ENCODE data around the gene ATF4.

ATF4 gene

DNA sequence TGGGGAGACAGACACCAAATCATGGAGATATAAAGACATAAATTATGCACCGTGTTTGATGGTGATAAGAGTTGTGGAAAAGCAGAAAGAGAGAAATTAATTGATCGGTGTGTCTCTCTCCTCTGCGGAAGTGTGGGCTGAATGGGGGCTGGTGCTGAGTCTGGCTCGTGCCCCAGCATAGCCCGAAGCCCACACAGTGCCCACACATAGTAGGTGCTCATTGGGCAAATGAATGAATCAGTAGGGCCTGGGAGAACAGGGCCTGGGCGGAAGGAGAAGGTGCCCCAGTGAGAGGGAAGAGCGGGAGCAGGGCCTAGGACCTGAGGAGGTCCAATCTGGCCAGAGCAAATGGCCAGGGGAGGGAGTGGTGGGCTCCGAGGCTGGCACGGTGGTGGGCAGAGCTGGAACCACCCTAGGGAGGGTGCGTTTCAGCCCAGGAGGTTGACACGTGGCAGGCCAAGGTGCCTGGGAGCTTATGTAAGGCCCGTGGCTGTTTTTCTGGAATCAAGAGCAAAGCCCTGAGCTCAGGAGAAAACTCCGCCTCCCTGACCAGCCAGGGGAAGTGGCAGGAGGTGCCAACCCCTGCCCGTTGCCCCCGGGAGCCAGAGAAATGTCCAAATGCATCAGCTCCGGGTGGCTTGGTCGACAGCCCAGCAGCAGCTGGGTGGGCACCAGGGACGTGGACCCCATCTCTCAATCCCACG, 48.1 kb downstream of the ATF4 start:
- Histone ChIP-seq H3K36me3 (ENCODE audit: insufficient read depth, low read depth, low read length) (no peaks in the 10 kb centered on the region), H3K27ac (ENCODE audit: low read length) (no peak overlapping the region), H3K4me3 (ENCODE audit: low read length) (no peak overlapping the region), H3K4me1 (ENCODE audit: insufficient read depth, low read length) (no peaks in the 10 kb centered on the region), H3K9me3 (ENCODE audit: insufficient read depth, low read depth, low read length) (no peaks in the 10 kb centered on the region), H3K27me3 (ENCODE audit: insufficient read depth, low read length) (no peaks in the 10 kb centered on the region), H3K9ac (ENCODE audit: low read depth, low read length) (no peak overlapping the region)

- no peaks in the 10 kb centered on the region for H3K4me1 ChIP-seq (ENCODE audit: insufficient read depth, low read length)
- no peaks in the 10 kb centered on the region for H3K36me3 ChIP-seq (ENCODE audit: insufficient read depth, low read depth, low read length)
- H3K9me3 ChIP-seq (ENCODE audit: insufficient read depth, low read depth, low read length): no peaks in the 10 kb centered on the region
- H3K27me3 ChIP-seq (ENCODE audit: insufficient read depth, low read length): no peaks in the 10 kb centered on the region
- no peak overlapping the region for H3K27ac ChIP-seq (ENCODE audit: low read length)
- no peak overlapping the region for H3K4me3 ChIP-seq (ENCODE audit: low read length)
- H3K9ac ChIP-seq (ENCODE audit: low read depth, low read length): no peak overlapping the region
Measured at GRCh38 chr22:39569066-39569465, 48.7 kb downstream of the ATF4 start.

- Histone ChIP-seq H3K9me3 (ENCODE audit: insufficient read depth, low read depth, low read length) (no peaks in the 10 kb centered on the region), H3K4me1 (ENCODE audit: insufficient read depth, low read length) (no peaks in the 10 kb centered on the region), H3K4me3 (ENCODE audit: low read length) (no peak overlapping the region), H3K9ac (ENCODE audit: low read depth, low read length) (no peak overlapping the region), H3K27me3 (ENCODE audit: insufficient read depth, low read length) (no peaks in the 10 kb centered on the region), H3K27ac (ENCODE audit: low read length) (no peak overlapping the region), H3K36me3 (ENCODE audit: insufficient read depth, low read depth, low read length) (no peaks in the 10 kb centered on the region)
Measured at GRCh38 chr22:39570226-39570625, 49.9 kb downstream of the ATF4 start.

- Histone ChIP-seq H3K4me1 (ENCODE audit: insufficient read depth, low read length) (no peaks in the 10 kb centered on the region), H3K4me3 (ENCODE audit: low read length) (no peak within 1 kb of the TSS), H3K36me3 (ENCODE audit: insufficient read depth, low read depth, low read length) (no peaks in the 10 kb centered on the region), H3K27ac (ENCODE audit: low read length) (no peak within 1 kb of the TSS), H3K9me3 (ENCODE audit: insufficient read depth, low read depth, low read length) (no peaks in the 10 kb centered on the region), H3K27me3 (ENCODE audit: insufficient read depth, low read length) (no peaks in the 10 kb centered on the region), H3K9ac (ENCODE audit: low read depth, low read length) (no peak within 1 kb of the TSS)
Measured at GRCh38 chr22:39570665-39571064, 50.3 kb downstream of the ATF4 start, which contains the start of gene CACNA1I. CACNA1I (plus strand) TSS chr22:39570753; CDS start chr22:39570753, 0 bp downstream.

DNA sequence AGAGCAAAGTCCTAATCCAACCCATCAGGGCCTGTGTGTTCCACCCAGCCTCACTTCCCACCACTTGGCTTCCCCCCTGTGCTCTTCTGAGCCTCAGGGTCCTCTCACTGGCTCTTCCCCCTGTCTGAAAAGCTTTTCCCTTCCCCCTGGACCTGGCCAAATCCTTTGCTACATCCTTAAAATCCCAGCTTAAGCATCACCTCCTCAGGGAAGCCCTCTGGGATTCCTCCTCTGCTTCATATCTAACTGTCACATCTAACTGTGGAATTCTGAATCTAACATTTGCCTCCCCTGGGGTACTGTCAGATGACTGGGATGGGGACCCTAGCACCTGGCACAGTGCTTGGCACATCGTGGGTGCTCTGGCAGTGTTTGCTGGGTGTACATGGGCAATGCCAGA, 51.2 kb downstream of the ATF4 start:
- H3K36me3 ChIP-seq (ENCODE audit: insufficient read depth, low read depth, low read length): no peaks in the 10 kb centered on the region
- no peaks in the 10 kb centered on the region for H3K4me1 ChIP-seq (ENCODE audit: insufficient read depth, low read length)
- no peaks in the 10 kb centered on the region for H3K9me3 ChIP-seq (ENCODE audit: insufficient read depth, low read depth, low read length)
- no peak overlapping the region for H3K27ac ChIP-seq (ENCODE audit: low read length)
- H3K27me3 ChIP-seq (ENCODE audit: insufficient read depth, low read length): no peaks in the 10 kb centered on the region
- no peak overlapping the region for H3K4me3 ChIP-seq (ENCODE audit: low read length)
- no peak overlapping the region for H3K9ac ChIP-seq (ENCODE audit: low read depth, low read length)

All from iPS-20b (cell line).